Testis (tissue), 3 donors: ENCODE measurements around the gene ACY1. TPM values are rescaled to one million over a fixed set of nuclear protein-coding genes. Genes with fewer than 3 reads are reported as not detected.

ENCODE experiments used
- DNase-seq: peaks from one replicate; pipeline ENCODE4 v3.0.0-alpha.2; 2019
- H3K27ac ChIP-seq, 2 donors: fragments of 200-600 bp; sonication (generic); one replicate each; pipeline ENCODE4 v1.5.1; 2019
- H3K27me3 ChIP-seq: fragments of 200-600 bp; sonication (generic); one replicate; pipeline ENCODE4 v1.5.1; 2019
- H3K36me3 ChIP-seq: fragments of 200-600 bp; sonication (generic); one replicate; pipeline ENCODE4 v1.5.1; 2017; ENCODE audit warnings: low read depth; ENCODE audit errors: missing control alignments
- H3K4me1 ChIP-seq: fragments of 200-600 bp; sonication (generic); one replicate; pipeline ENCODE4 v1.5.1; 2019
- H3K4me3 ChIP-seq, 2 donors: fragments of 200-600 bp; sonication (generic); one replicate each; pipeline ENCODE4 v1.5.1; 2017 to 2019
- H3K9me3 ChIP-seq: fragments of 200-600 bp; sonication (generic); one replicate; pipeline ENCODE4 v1.5.1; 2017
- POLR2A ChIP-seq: fragments of 450-650 bp; IDR thresholded peaks from one replicate; pipeline ENCODE4 v1.6.1; 2017; ENCODE audit warnings: antibody characterized with exemption, mild to moderate bottlenecking, moderate library complexity
- WGBS, 2 donors: methylation state at CpG; one replicate each; pipeline ENCODE4 v1.1.5; 2018; 5-methylcytosine and 5-hydroxymethylcytosine counted together
- intact Hi-C: fragments of 100-400 bp; cut with DNase I; formaldehyde crosslinking; loops from one replicate; pipeline ENCODE4 v1.15.1; 2023; ENCODE audit warnings: low total_unique reads
- polyA plus RNA-seq: library from polyadenylated mRNA; stranded (reverse); fragments of 350-450 nt; fragmentation: Illumina TruSeq; extraction: RNeasy Lipid Tissue Mini Kit (QIAGEN cat#74804); gene quantifications from one replicate; pipeline ENCODE4 v1.2.3, GENCODE V29; 2014; ENCODE audit warnings: low read depth, low replicate concordance; ENCODE audit not compliant: insufficient read depth
- total RNA-seq, 2 donors: library from RNA; depleted of rRNA; stranded (reverse); fragments of >200 nt; gene quantifications; one replicate each; pipeline ENCODE4 v1.2.3, GENCODE V29; 2016
- TF ChIP-seq, protein P1 (sequence below), 3 experiments: fragments of 450-650 bp in 2 of 3; fragments of 200-600 bp in 1 of 3; sonication (generic) in 1 of 3; IDR thresholded peaks; one replicate each; pipeline ENCODE4 v1.5.1; 2016 to 2019; ENCODE audit warnings: antibody characterized with exemption in 3 of 3, mild to moderate bottlenecking in 2 of 3, moderate library complexity in 1 of 3

The ACY1 gene
- total and polyA plus RNA-seq, 3 donors from 2014 or later: 16.0 to 26.7 (median 17.1) TPM

GRCh38 chr3:52004163-52004787 is 20.9 kb downstream of the ACY1 start:
- Histone ChIP-seq H3K4me1 (peaks cover 39% of the 10 kb centered on the region), H3K9me3 (no peaks in the 10 kb centered on the region), H3K27ac (no peak overlapping the region), H3K36me3 (no peaks in the 10 kb centered on the region), H3K27me3 (no peaks in the 10 kb centered on the region), H3K4me3 (no peak overlapping the region)
- no peak for TF ChIP-seq POLR2A
- TF ChIP-seq, protein P1, sequence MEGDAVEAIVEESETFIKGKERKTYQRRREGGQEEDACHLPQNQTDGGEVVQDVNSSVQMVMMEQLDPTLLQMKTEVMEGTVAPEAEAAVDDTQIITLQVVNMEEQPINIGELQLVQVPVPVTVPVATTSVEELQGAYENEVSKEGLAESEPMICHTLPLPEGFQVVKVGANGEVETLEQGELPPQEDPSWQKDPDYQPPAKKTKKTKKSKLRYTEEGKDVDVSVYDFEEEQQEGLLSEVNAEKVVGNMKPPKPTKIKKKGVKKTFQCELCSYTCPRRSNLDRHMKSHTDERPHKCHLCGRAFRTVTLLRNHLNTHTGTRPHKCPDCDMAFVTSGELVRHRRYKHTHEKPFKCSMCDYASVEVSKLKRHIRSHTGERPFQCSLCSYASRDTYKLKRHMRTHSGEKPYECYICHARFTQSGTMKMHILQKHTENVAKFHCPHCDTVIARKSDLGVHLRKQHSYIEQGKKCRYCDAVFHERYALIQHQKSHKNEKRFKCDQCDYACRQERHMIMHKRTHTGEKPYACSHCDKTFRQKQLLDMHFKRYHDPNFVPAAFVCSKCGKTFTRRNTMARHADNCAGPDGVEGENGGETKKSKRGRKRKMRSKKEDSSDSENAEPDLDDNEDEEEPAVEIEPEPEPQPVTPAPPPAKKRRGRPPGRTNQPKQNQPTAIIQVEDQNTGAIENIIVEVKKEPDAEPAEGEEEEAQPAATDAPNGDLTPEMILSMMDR (IDR thresholded peaks at IDR 0.05): peak; percentile 36 to 51 (median 49)
- DNase-seq: peak; percentile 62
- intact Hi-C loops: loop anchor here (5.0 to 10.0 kb wide), 2 partner anchors 51 to 138 kb away; partner anchors contain the start of gene DUSP7
- 57 to 74% methylated on average over 10 to 16 of the region's 16 CpGs for WGBS, 2 donors

- TF ChIP-seq, protein P1 (IDR thresholded peaks at IDR 0.05): no peak
- no peak for TF ChIP-seq POLR2A
- peaks cover 39% of the 10 kb centered on the region for H3K4me1 ChIP-seq
- no peaks in the 10 kb centered on the region for H3K27me3 ChIP-seq
- no peak for DNase-seq
- H3K9me3 ChIP-seq: no peaks in the 10 kb centered on the region
- intact Hi-C loops: loop anchor here (5.0 to 10.0 kb wide), 2 partner anchors 50 to 137 kb away; partner anchors contain the start of gene DUSP7
- no peak overlapping the region for H3K4me3 ChIP-seq
- peak overlapping the region; percentile 10 to 24 for H3K27ac ChIP-seq
- WGBS, 2 donors: 60 to 75% methylated on average over 3 to 4 of the region's 4 CpGs
- H3K36me3 ChIP-seq: no peaks in the 10 kb centered on the region
Measured at GRCh38 chr3:52004906-52005395, 21.6 kb downstream of the ACY1 start.

DNA sequence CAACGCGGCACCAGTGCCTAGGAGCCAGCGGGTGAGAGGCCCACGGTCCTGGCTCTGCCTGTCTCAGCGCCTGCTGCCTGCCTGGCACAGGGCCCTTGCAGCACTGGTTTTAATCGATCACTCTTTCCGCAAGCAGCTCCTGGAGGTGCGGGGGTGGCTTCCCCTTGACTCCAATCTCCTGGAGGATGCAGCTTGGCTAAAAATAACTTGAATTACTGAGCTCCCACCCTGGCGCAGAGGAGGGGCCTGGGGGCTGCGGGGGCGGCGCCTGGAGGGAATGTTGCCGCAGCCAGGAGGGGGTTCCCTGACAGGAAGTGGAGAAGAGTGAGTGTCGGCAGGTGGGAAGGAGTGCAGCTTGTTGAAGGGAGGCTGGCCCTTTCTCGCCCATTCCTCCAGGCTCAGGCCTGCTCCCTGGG is 22.2 kb downstream of the ACY1 start:
- Histone ChIP-seq H3K9me3 (no peaks in the 10 kb centered on the region), H3K36me3 (no peaks in the 10 kb centered on the region), H3K4me3 (no peak overlapping the region), H3K4me1 (peaks cover 39% of the 10 kb centered on the region), H3K27me3 (no peaks in the 10 kb centered on the region), H3K27ac (peak overlapping the region; percentile 10 to 24)
- WGBS, 2 donors: 6 to 23% methylated on average over 8 to 15 of the region's 15 CpGs
- peak; percentile 90 for DNase-seq
- TF ChIP-seq POLR2A: no peak
- TF ChIP-seq, protein P1 (IDR thresholded peaks at IDR 0.05): peak in 1 of 3 experiments; percentile 6
- intact Hi-C loops: loop anchor here (10.0 kb wide), 1 partner anchor 49 kb away; the partner anchor contains the start of gene DUSP7

DNA sequence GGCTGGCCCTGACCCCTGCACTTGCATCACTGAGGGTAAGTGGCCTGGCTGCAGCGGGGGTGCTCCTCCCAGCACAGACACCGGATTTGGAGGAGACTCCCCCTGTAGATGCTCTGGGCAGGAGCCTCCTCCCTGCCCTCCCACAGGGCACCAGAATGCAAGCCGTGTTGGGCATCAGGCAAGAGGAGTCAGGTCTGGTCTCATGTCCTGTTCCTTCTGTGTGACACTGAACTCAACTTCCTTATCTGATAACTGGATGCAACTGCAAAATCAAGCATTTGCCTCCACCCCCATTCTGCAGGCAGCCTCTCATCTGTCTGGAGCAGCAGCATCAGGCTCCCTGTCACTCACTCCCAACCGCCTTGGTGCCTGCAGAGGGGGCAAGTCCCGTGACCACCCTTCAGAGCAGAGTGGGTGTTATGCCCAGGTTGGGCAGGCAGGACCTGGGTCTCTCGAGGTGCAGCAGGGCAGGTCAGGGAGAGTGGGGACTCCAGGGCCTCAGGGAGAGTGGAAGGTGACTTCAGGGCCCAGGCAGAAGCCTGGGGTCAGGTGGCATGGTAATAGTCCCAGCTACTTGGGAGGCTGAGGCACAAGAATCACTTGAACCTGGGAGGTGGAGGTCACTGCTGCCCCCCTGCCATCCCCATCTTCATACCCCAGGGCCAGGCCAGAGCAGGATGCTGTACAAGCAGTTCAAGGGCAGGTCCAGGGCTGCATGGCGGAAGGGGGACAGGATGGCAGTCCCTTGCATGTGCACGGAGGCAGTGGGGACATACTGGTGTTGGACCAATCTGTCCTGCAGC is 22.9 kb downstream of the ACY1 start:
- Histone ChIP-seq H3K4me1 (peaks cover 39% of the 10 kb centered on the region), H3K9me3 (no peaks in the 10 kb centered on the region), H3K27me3 (no peaks in the 10 kb centered on the region), H3K27ac (no peak overlapping the region), H3K4me3 (no peak overlapping the region), H3K36me3 (no peaks in the 10 kb centered on the region)
- intact Hi-C loops: loop anchor here (10.0 kb wide), 1 partner anchor 49 kb away; the partner anchor contains the start of gene DUSP7
- no peak for TF ChIP-seq POLR2A
- TF ChIP-seq, protein P1 (IDR thresholded peaks at IDR 0.05): no peak
- 48 to 66% methylated on average over 4 to 7 of the region's 8 CpGs for WGBS, 2 donors
- peak; percentile 53 for DNase-seq
